Stimulated activated CD4-positive, alpha-beta T cell treated with anti-CD3 and anti-CD28 coated beads, Interleukin-4, amount 100 ng/mL, for 48 hours (primary cell): ENCODE data around the gene PTPN6.

Experiments
- DNase-seq, 2 donors: peaks; one replicate each; pipeline ENCODE4 v3.0.0-alpha.2; 2020; ENCODE audit warnings: low read depth in 2 of 2

PTPN6 gene

GRCh38 chr12:6923003-6923732 is 28.0 kb upstream of the PTPN6 start:
- DNase-seq: no peak

- DNase-seq: no peak
These were observed 27.3 kb upstream of the PTPN6 start for GRCh38 chr12:6923851-6924250.

GRCh38 chr12:6925239-6925539 is 26.0 kb upstream of the PTPN6 start:
- no peak for DNase-seq

GRCh38 chr12:6925540-6926279 is 25.4 kb upstream of the PTPN6 start:
- DNase-seq: no peak

- peak in 1 of 2 donors; percentile 33 for DNase-seq
These were observed 23.7 kb upstream of the PTPN6 start, which contains the start of gene ATN1 for GRCh38 chr12:6927379-6928021. Gene ATN1, plus strand, starts transcription at chr12:6927959. Its CDS starts 6,043 bp downstream, at chr12:6934002.

GRCh38 chr12:6928022-6928702 is 23.0 kb upstream of the PTPN6 start:
- DNase-seq: no peak

- no peak for DNase-seq
These were observed 22.3 kb upstream of the PTPN6 start for GRCh38 chr12:6928703-6929407.

GRCh38 chr12:6929466-6930452 is 21.4 kb upstream of the PTPN6 start:
- DNase-seq: no peak

GRCh38 chr12:6932766-6933165 is 18.4 kb upstream of the PTPN6 start:
- DNase-seq: no peak

GRCh38 chr12:6934110-6934509 is 17.0 kb upstream of the PTPN6 start:
- no peak for DNase-seq

- no peak for DNase-seq
These were observed 15.6 kb upstream of the PTPN6 start for GRCh38 chr12:6935371-6936193.

GRCh38 chr12:6936194-6936635 is 14.9 kb upstream of the PTPN6 start:
- no peak for DNase-seq

- peak in 1 of 2 donors; percentile 50 for DNase-seq
These were observed 14.3 kb upstream of the PTPN6 start for GRCh38 chr12:6936636-6937480.

- peak; percentile 90 to 91 for DNase-seq
These were observed 13.4 kb upstream of the PTPN6 start for GRCh38 chr12:6937481-6938352.

GRCh38 chr12:6938353-6939190 is 12.6 kb upstream of the PTPN6 start:
- no peak for DNase-seq

GRCh38 chr12:6939191-6939540 is 12.0 kb upstream of the PTPN6 start:
- DNase-seq: no peak

GRCh38 chr12:6941267-6941666 is 9.9 kb upstream of the PTPN6 start:
- DNase-seq: no peak
